Cardiac fibroblast (primary cell): ENCODE data around the gene ADAMTSL3.

Source experiments
- DNase-seq, 2 donors: peaks; one replicate each; pipeline versions ENCODE4 v3.0.0 to v3.0.0-alpha.2; 2010; ENCODE audit warnings: low read depth in 2 of 2
- H3K4me3 ChIP-seq, 2 donors: replicated peaks in 1 of 2; 1 replicate in 1 of 2; 2 replicates in 1 of 2; pipeline ENCODE4 v1.5.1; 2011; ENCODE audit warnings: low read depth in 2 of 2, low read length in 2 of 2, mild to moderate bottlenecking in 2 of 2, moderate library complexity in 1 of 2
- CTCF ChIP-seq: IDR thresholded peaks from one replicate; pipeline ENCODE4 v1.5.1; 2011; ENCODE audit warnings: low read depth, mild to moderate bottlenecking, low read length, inconsistent platforms

The ADAMTSL3 gene

GRCh38 chr15:83971992-83972391, 318.1 kb downstream of the ADAMTSL3 start:
- TF ChIP-seq CTCF = no peak
- peak in 1 of 2 donors; percentile 17 for DNase-seq

GRCh38 chr15:83973816-83974215, 319.9 kb downstream of the ADAMTSL3 start:
- DNase-seq = peak; percentile 17 to 27
- TF ChIP-seq CTCF = peak; percentile 41

More at GRCh38 chr15:83971992-83972391, 318.1 kb downstream of the ADAMTSL3 start:
- no peak overlapping the region for H3K4me3 ChIP-seq

GRCh38 chr15:83977992-83978391, 324.1 kb downstream of the ADAMTSL3 start:
- TF ChIP-seq CTCF = no peak
- H3K4me3 ChIP-seq = no peak overlapping the region
- DNase-seq = no peak

More at GRCh38 chr15:83973816-83974215, 319.9 kb downstream of the ADAMTSL3 start:
- no peak overlapping the region for H3K4me3 ChIP-seq

- DNase-seq = no peak
- H3K4me3 ChIP-seq = no peak overlapping the region
- no peak for TF ChIP-seq CTCF
These were observed 324.7 kb downstream of the ADAMTSL3 start for GRCh38 chr15:83978588-83978987.

GRCh38 chr15:83980637-83981036, 326.7 kb downstream of the ADAMTSL3 start:
- no peak for DNase-seq
- TF ChIP-seq CTCF = no peak
- no peak overlapping the region for H3K4me3 ChIP-seq

GRCh38 chr15:83982748-83983147, 328.8 kb downstream of the ADAMTSL3 start:
- no peak for TF ChIP-seq CTCF
- H3K4me3 ChIP-seq = no peak overlapping the region
- DNase-seq = no peak

GRCh38 chr15:83983634-83984458, 329.9 kb downstream of the ADAMTSL3 start:
- no peak for TF ChIP-seq CTCF
- no peak for DNase-seq
- H3K4me3 ChIP-seq = no peak overlapping the region
